H1 (cell line): ENCODE measurements around the gene F3. TPM values are rescaled to one million over a fixed set of nuclear protein-coding genes. Genes with fewer than 3 reads are reported as not detected.

Source experiments
- CTCF ChIA-PET: fragments of 300-600 bp; sonication (Branson Sonifier 250); formaldehyde crosslinking; loops from one replicate; lab custom pipeline; 2021; ENCODE audit not compliant: partially characterized antibody; lab: Charles Lee
- POLR2A ChIA-PET: fragments of 300-600 bp; sonication (Branson Sonifier 250); formaldehyde crosslinking; loops from one replicate; lab custom pipeline; 2021; ENCODE audit warnings: inconsistent platforms; ENCODE audit not compliant: partially characterized antibody; lab: Charles Lee
- DNase-seq, 2 experiments: peaks; one replicate each; pipeline versions ENCODE4 v3.0.0 to v3.0.0-alpha.2; 2010 to 2022; ENCODE audit warnings: low spot score in 2 of 2, low read depth in 1 of 2, mixed read lengths in 1 of 2
- FAIRE-seq: peaks from 2 replicates; lab custom pipeline; 2011; peaks lifted over from hg19 to GRCh38; lab: Jason Lieb, UNC
- H2AFZ ChIP-seq: 2 replicates; pipeline ENCODE4 v1.8.1; 2012; ENCODE audit warnings: low read length, inconsistent platforms
- H2AK5ac ChIP-seq: 2 replicates; pipeline ENCODE4 v1.6.1; 2013; ENCODE audit warnings: low read depth, low read length
- H2BK120ac ChIP-seq: replicated peaks from 2 replicates; pipeline ENCODE3; 2013; ENCODE audit warnings: low read depth, low read length, inconsistent platforms
- H2BK12ac ChIP-seq: 2 replicates; pipeline ENCODE4 v1.6.1; 2013; ENCODE audit warnings: low read depth, low read length
- H2BK15ac ChIP-seq: 2 replicates; pipeline ENCODE4 v1.6.1; 2013; ENCODE audit warnings: low read length
- H2BK20ac ChIP-seq: 2 replicates; pipeline ENCODE4 v1.6.1; 2013; ENCODE audit warnings: low read length
- H2BK5ac ChIP-seq: 2 replicates; pipeline ENCODE4 v1.6.1; 2013; ENCODE audit warnings: low read depth, low read length
- H3K14ac ChIP-seq: 2 replicates; pipeline ENCODE4 v1.6.1; 2013; ENCODE audit warnings: inconsistent platforms; ENCODE audit not compliant: insufficient read length
- H3K18ac ChIP-seq: 2 replicates; pipeline ENCODE4 v1.6.1; 2013; ENCODE audit warnings: low read length; ENCODE audit errors: extremely low read depth
- H3K23ac ChIP-seq: 2 replicates; pipeline ENCODE4 v1.6.1; 2013; ENCODE audit warnings: inconsistent platforms; ENCODE audit not compliant: insufficient read length
- H3K23me2 ChIP-seq: 2 replicates; pipeline ENCODE4 v1.6.1; 2013; ENCODE audit warnings: low read depth, low read length
- H3K27ac ChIP-seq: 2 replicates; pipeline ENCODE4 v1.6.1; 2011; ENCODE audit warnings: low read depth, low read length, inconsistent platforms
- H3K27me3 ChIP-seq, 4 experiments: replicated peaks in 1 of 4; 1 replicate in 1 of 4; 2 replicates in 3 of 4; pipeline versions ENCODE4 v1.6.1 to v1.8.1; 2011 to 2013; ENCODE audit warnings: low read length in 3 of 4, mild to moderate bottlenecking in 3 of 4, inconsistent platforms in 2 of 4, mixed read lengths in 2 of 4, moderate library complexity in 1 of 4; ENCODE audit not compliant: control insufficient read depth in 3 of 4, insufficient read depth in 3 of 4; ENCODE audit errors: extremely low read depth in 1 of 4
- H3K36me3 ChIP-seq, 4 experiments: 2 replicates each; pipeline versions ENCODE4 v1.6.1 to v1.8.1; 2011 to 2013; ENCODE audit warnings: mild to moderate bottlenecking in 4 of 4, low read length in 3 of 4, moderate library complexity in 2 of 4, control low read depth in 1 of 4, inconsistent platforms in 1 of 4; ENCODE audit not compliant: insufficient read depth in 4 of 4, control insufficient read depth in 2 of 4
- H3K4ac ChIP-seq: replicated peaks from 2 replicates; pipeline ENCODE3; 2013; ENCODE audit warnings: low read length, low read depth, mixed read lengths, inconsistent platforms; ENCODE audit not compliant: insufficient read length
- H3K4me1 ChIP-seq, 4 experiments: replicated peaks in 1 of 4; 1 replicate in 1 of 4; 2 replicates in 3 of 4; pipeline versions ENCODE4 v1.6.1 to v1.8.1; 2011 to 2013; ENCODE audit warnings: low read length in 3 of 4, inconsistent platforms in 2 of 4, mixed read lengths in 1 of 4; ENCODE audit not compliant: insufficient read depth in 4 of 4, control insufficient read depth in 3 of 4
- H3K4me2 ChIP-seq, 2 experiments: 2 replicates each; pipeline versions ENCODE4 v1.6.1 to v1.8.1; 2011 to 2013; ENCODE audit warnings: low read depth in 2 of 2, low read length in 2 of 2, control low read depth in 1 of 2, inconsistent platforms in 1 of 2, mild to moderate bottlenecking in 1 of 2; ENCODE audit not compliant: insufficient read depth in 1 of 2
- H3K4me3 ChIP-seq, 4 experiments: fragments of 200-600, 300-600 bp in 1 of 4; sonication (generic), shearing (Covaris generic), sonication (Bioruptor Twin) in 1 of 4; 2 replicates each; pipeline versions ENCODE4 v1.5.1 to v1.8.1; 2011 to 2016; ENCODE audit warnings: low read length in 4 of 4, low read depth in 3 of 4, control low read depth in 2 of 4, inconsistent platforms in 2 of 4, mild to moderate bottlenecking in 2 of 4, mixed read lengths in 1 of 4, moderate library complexity in 1 of 4; ENCODE audit not compliant: insufficient read depth in 2 of 4; ENCODE audit errors: extremely low read depth in 1 of 4
- H3K56ac ChIP-seq: replicated peaks from 2 replicates; pipeline ENCODE3; 2013; ENCODE audit warnings: low read depth, mild to moderate bottlenecking, mixed read lengths, low read length, inconsistent platforms; ENCODE audit not compliant: insufficient read length
- H3K79me1 ChIP-seq: 2 replicates; pipeline ENCODE4 v1.6.1; 2013; ENCODE audit warnings: low read depth, low read length, control low read depth
- H3K79me2 ChIP-seq, 2 experiments: 2 replicates each; pipeline versions ENCODE4 v1.6.1 to v1.8.1; 2012 to 2013; ENCODE audit warnings: low read length in 2 of 2, mild to moderate bottlenecking in 2 of 2, inconsistent platforms in 1 of 2; ENCODE audit not compliant: insufficient read depth in 2 of 2, control insufficient read depth in 1 of 2
- H3K9ac ChIP-seq, 4 experiments: replicated peaks in 1 of 4; 1 replicate in 1 of 4; 2 replicates in 3 of 4; pipeline versions ENCODE4 v1.6.1 to v1.8.1; 2011 to 2013; ENCODE audit warnings: low read depth in 3 of 4, low read length in 3 of 4, control low read depth in 2 of 4, mild to moderate bottlenecking in 2 of 4, moderate library complexity in 2 of 4, inconsistent platforms in 1 of 4; ENCODE audit errors: extremely low read depth in 1 of 4
- H3K9me3 ChIP-seq, 2 experiments: 2 replicates each; pipeline versions ENCODE4 v1.6.1 to v1.8.1; 2012 to 2013; ENCODE audit warnings: mild to moderate bottlenecking in 2 of 2, moderate library complexity in 2 of 2, control low read depth in 1 of 2, inconsistent platforms in 1 of 2, low read depth in 1 of 2, low read length in 1 of 2, mixed read lengths in 1 of 2; ENCODE audit not compliant: insufficient read depth in 2 of 2
- H4K20me1 ChIP-seq, 2 experiments: replicated peaks in 1 of 2; 2 replicates each; pipeline versions ENCODE3 to v1.8.1; 2011 to 2013; ENCODE audit warnings: inconsistent platforms in 2 of 2, low read length in 2 of 2, mild to moderate bottlenecking in 1 of 2; ENCODE audit not compliant: insufficient read depth in 2 of 2, control insufficient read depth in 1 of 2
- H4K5ac ChIP-seq: 2 replicates; pipeline ENCODE4 v1.6.1; 2013; ENCODE audit warnings: low read length, low read depth, mixed read lengths, inconsistent platforms; ENCODE audit not compliant: insufficient read length
- H4K8ac ChIP-seq: 2 replicates; pipeline ENCODE4 v1.8.0; 2013; ENCODE audit warnings: mild to moderate bottlenecking, moderate library complexity, low read length, inconsistent platforms; ENCODE audit not compliant: insufficient read depth; ENCODE audit errors: extremely low read depth
- H4K91ac ChIP-seq: replicated peaks from 2 replicates; pipeline ENCODE3; 2013; ENCODE audit warnings: low read length, mixed read lengths, inconsistent platforms; ENCODE audit not compliant: insufficient read length
- E2F6 ChIP-seq: IDR thresholded peaks from 2 replicates; pipeline ENCODE4 v1.6.1; 2012; ENCODE audit warnings: inconsistent platforms
- EZH2 ChIP-seq: fragments of 200-600 bp; sonication (generic); IDR thresholded peaks from 2 replicates; pipeline ENCODE4 v1.7.1; 2012; ENCODE audit warnings: low read depth, mild to moderate bottlenecking, moderate library complexity, low read length, inconsistent platforms; ENCODE audit not compliant: severe bottlenecking
- GTF2F1 ChIP-seq: IDR thresholded peaks from 2 replicates; pipeline ENCODE4 v1.6.1; 2012; ENCODE audit warnings: low read depth, low read length, improper control_type of control experiment, borderline replicate concordance
- HDAC2 ChIP-seq, 2 experiments: fragments of 300-600 bp in 1 of 2; sonication (generic) in 1 of 2; IDR thresholded peaks; 2 replicates each; pipeline ENCODE4 v1.6.1; 2011 to 2012; ENCODE audit warnings: low read depth in 2 of 2, low read length in 2 of 2, mild to moderate bottlenecking in 2 of 2, moderate library complexity in 2 of 2, borderline replicate concordance in 1 of 2, inconsistent platforms in 1 of 2
- NANOG ChIP-seq: IDR thresholded peaks from 2 replicates; pipeline ENCODE4 v1.6.1; 2011; ENCODE audit warnings: low read length, low read depth, mild to moderate bottlenecking, inconsistent platforms; ENCODE audit not compliant: insufficient read depth, poor library complexity, severe bottlenecking
- RBBP5 ChIP-seq: IDR thresholded peaks from 2 replicates; pipeline ENCODE4 v1.7.1; 2012; ENCODE audit warnings: low read depth, mild to moderate bottlenecking, inconsistent platforms, low read length, moderate library complexity, borderline replicate concordance
- SIN3A ChIP-seq, 2 experiments: IDR thresholded peaks in 1 of 2; conservative IDR thresholded peaks in 1 of 2; 2 replicates each; pipeline ENCODE4 v1.6.1; 2011 to 2012; ENCODE audit warnings: low read length in 2 of 2, improper control_type of control experiment in 1 of 2, low read depth in 1 of 2, mild to moderate bottlenecking in 1 of 2
- SIRT6 ChIP-seq: IDR thresholded peaks from one replicate; pipeline ENCODE4 v1.7.1; 2012; ENCODE audit warnings: low read length, inconsistent platforms
- SIX5 ChIP-seq: IDR thresholded peaks from 2 replicates; pipeline ENCODE4 v1.6.1; 2011; ENCODE audit warnings: mild to moderate bottlenecking, low read depth, low read length
- WGBS, 2 experiments: shearing (Covaris generic) in 1 of 2; methylation state at CpG; one replicate each; pipeline versions ENCODE4 v1.1.6 to v1.1.7; 2013 to 2015; ENCODE audit warnings: low lambda C conversion rate in 2 of 2, mixed read lengths in 2 of 2, inconsistent platforms in 1 of 2, low coverage in 1 of 2, missing lambda C conversion rate in 1 of 2; ENCODE audit not compliant: insufficient replicate concordance in 2 of 2, insufficient coverage in 1 of 2, insufficient read length in 1 of 2; ENCODE audit errors: extremely low coverage in 1 of 2, missing lambda C conversion rate in 1 of 2; 5-methylcytosine and 5-hydroxymethylcytosine counted together
- polyA plus RNA-seq, 7 experiments: library from polyadenylated mRNA; depleted of rRNA in 3 of 7; stranded (reverse) in 5 of 7; unstranded in 2 of 7; fragments of >200 nt in 5 of 7; fragments of 200-250 nt in 2 of 7; gene quantifications; 1 replicate in 5 of 7; 2 replicates in 1 of 7; 4 replicates in 1 of 7; pipeline versions ENCODE4 v1.2.1 to v1.2.3, GENCODE V29; 2011 to 2013; ENCODE audit warnings: missing spikeins in 2 of 7, mixed read lengths in 2 of 7
- total RNA-seq: library from RNA; stranded (reverse); fragmentation: NEBNext Ultra II Directional; extraction: Animal tissue kit (Norgen Biotek cat#: 25700); gene quantifications from 2 replicates; pipeline ENCODE4 v1.2.1, GENCODE V29; 2021

The F3 gene
- total and polyA plus RNA-seq, 2 of the 8 experiments (the other 6 are each of a cell fraction or from before 2014, with no cell fraction given): 2.6 to 8.6 TPM

GRCh38 chr1:94504601-94505000 lies 37.0 kb downstream of the F3 start:
- Histone ChIP-seq H3K18ac (no peak overlapping the region), H3K23ac (no peak overlapping the region), H4K91ac (no peak overlapping the region), H4K20me1 (no peaks in the 10 kb centered on the region), H2BK120ac (no peak overlapping the region), H3K14ac (no peak overlapping the region), H3K27ac (no peak overlapping the region), H3K4ac (no peak overlapping the region), H3K4me2 (no peak overlapping the region), H2AK5ac (no peak overlapping the region), H2BK15ac (no peak overlapping the region), H3K36me3 (peaks cover 0 to 9% (median 2%) of the 10 kb centered on the region in 4 experiments; a peak in 4 of 8 replicates), H3K27me3 (no peaks in the 10 kb centered on the region), H3K4me3 (no peak overlapping the region), H3K79me2 (no peaks in the 10 kb centered on the region), H4K8ac (no peak overlapping the region), H2BK20ac (no peak overlapping the region), H2BK5ac (no peak overlapping the region), H3K23me2 (no peaks in the 10 kb centered on the region), H3K4me1 (no peaks in the 10 kb centered on the region), H2AFZ (no peak overlapping the region), H3K9ac (no peak overlapping the region), H3K56ac (no peak overlapping the region), H2BK12ac (no peak overlapping the region), H3K79me1 (no peaks in the 10 kb centered on the region), H3K9me3 (no peaks in the 10 kb centered on the region), H4K5ac (no peak overlapping the region)
- ChIA-PET POLR2A (no interaction called here), CTCF (interaction anchor here (0.8 to 0.9 kb wide), 2 partner anchors 19 to 350 kb away, joined by 3 read pairs; no protein-coding TSS in a partner anchor)
- FAIRE-seq: no peak
- no peak for DNase-seq
- WGBS, 2 experiments: 100% methylated on average over 1 of the region's 1 CpG
- TF ChIP-seq SIRT6 (no peak), EZH2 (no peak), RBBP5 (no peak), NANOG (no peak), SIN3A (conservative IDR thresholded peaks at IDR 0.05 in 1 of 2, IDR thresholded peaks at IDR 0.05 in 1 of 2; ENCODE audit: low read depth in 1 of 2, low read length in 2 of 2) (no peak), SIX5 (no peak), GTF2F1 (no peak), HDAC2 (IDR thresholded peaks at IDR 0.05; ENCODE audit: borderline replicate concordance in 1 of 2, low read depth in 2 of 2, low read length in 2 of 2) (no peak), E2F6 (no peak)
